GM21619 (cell line): ENCODE measurements around the gene FILIP1L.

Source experiments
- ATAC-seq: cut with Tn5 transposase; IDR thresholded peaks from one replicate; pipeline ENCODE4 v1.9.1; 2021; ENCODE audit not compliant: unreplicated experiment

The FILIP1L gene

DNA sequence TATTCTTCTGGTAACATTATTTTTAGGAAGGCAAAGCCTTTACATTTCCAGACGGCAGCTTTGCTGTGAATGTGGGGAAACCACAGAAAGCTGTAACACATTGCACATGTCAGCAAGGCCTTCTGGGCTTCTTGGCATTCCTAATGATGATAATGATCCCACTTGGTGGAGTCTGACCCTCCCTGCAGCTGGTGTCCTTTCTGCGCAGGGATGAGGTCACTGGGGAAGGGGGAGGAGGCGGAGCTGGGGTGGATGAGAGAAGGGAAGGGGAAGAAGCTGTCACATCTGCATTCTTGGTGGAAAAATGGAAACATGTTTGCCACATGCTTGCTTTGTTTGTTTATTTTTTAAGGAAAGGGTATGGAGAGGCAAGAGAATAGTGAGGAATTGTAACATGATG lies 68.6 kb downstream of the FILIP1L start:
- no peak for ATAC-seq

DNA sequence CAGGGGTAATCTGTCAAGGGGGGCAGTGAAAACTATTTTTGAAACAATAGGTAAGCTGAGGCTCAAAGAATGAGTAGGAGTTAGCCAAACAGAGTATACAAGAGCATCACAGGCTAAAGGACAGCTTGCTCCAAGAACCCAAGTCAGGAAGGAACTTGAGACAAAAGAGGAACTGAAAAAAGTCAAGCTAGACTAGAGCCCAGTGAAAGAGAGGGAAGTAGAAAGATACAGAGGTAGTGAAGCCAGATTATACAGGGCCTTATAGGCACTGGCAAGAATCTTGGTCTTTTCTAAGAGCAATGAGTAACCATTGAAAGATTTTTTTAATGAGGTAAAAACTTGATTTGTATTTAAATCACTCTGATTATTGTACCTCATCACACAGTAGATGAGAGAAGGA lies 69.9 kb downstream of the FILIP1L start:
- ATAC-seq, result peak; percentile 68

DNA sequence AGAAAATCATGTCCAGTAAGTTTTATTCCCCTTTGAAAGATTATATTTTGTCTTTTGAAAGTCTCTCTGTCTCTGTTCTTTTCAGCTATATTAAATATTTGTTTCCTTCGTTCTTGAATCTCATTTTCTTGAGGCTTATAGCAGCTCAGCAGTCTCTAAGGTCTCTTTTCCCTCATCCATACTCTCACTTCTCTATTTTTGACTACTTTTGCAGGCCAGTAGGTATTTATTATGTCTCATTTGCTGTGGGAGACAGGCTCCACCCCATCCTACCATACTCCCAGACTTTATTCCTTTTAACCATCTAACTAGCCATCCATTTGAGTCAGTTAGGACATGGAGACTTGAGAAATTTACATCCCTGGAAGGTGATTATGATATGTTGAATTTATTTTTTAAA lies 71.0 kb downstream of the FILIP1L start:
- no peak for ATAC-seq

DNA sequence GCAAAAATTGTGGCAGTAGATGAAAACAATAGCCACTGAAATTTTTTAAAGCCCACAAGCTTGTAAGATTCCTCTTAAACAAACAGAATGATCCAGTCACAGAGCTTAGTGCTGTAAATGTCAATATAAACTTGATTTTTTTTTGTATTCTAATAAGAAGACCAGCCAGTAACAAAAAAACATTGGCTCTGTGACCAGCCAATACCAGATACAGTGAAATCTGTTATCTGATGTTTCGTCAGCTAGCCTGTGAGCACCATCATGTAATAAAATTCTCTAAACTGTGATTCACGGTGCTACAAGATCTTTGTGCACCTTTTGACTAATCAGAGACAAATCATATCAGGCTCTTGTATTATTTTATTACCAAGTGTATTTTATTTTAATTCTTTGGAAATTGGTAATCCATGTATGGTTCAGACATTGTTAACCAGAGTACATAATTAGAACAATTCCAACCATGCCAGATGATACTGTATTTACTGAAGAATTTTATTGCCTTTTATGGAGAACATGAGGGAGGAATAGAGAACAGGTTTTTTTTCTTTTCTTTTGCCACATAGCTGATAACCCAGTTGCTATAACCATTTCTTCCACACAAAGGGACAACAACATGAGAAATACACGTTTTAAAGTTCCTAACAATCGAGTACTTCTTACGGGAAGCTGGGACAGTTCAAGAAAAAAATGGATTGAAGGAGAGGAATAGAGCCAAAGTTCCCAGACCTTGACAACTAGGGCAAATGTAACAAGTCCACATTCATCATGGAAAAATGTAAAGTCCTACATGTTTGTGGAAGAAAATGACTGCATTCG lies 71.9 kb downstream of the FILIP1L start:
- ATAC-seq, result no peak

DNA sequence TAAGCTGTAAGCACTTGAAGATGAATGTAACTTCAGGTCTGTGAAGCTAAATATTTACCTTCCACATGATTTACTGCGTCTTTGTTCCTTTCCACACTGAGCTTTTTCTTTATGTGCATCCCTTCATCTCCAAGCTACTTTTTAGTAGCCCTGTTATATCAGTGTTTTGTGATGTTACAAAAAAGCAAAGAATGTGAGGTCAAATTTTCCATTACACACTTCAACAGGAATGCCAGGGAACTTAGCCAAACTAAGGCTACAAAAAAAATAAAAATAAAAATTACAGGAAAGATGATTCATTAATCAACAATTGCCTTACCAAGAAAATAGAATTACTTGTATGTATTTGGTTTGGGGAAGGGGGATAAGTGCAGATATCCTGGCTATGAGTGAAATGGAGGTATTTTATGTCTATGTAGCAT lies 73.0 kb downstream of the FILIP1L start:
- no peak for ATAC-seq

DNA sequence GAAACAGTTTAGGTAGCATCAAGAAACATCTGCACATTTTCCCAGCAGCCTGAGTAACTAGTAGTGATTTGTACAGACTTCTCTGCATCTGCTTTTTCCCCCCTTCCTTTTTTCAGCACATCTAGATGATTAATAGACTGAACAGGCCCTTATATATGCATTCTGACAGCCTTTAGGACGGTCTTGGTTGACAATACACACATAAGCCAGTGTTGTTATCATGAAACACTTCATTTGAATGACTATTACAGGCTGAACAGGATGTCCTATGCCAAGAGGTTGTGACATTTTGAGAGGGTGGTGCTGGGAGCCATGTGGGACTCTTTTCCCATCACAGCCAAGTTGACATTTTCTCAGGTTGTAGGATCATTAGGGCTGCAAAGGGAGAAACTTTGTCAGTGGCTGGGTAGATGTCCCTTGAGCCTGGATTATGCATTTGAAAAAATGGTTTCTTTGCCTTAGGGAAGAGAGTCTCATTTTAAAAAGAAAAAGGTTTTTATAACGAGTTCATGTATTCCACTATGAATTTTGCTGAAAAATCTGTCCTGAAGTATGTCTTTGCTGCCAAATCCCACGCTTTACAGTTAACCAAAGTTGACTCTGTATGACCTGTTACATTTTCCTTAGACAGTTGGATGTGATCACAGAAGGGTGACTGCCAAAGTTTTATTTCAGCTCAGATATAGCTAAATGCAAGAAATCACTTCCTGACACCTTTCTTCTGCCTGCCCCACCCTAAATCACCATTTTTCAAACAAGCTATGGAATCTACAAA lies 73.7 kb downstream of the FILIP1L start:
- ATAC-seq, result no peak

DNA sequence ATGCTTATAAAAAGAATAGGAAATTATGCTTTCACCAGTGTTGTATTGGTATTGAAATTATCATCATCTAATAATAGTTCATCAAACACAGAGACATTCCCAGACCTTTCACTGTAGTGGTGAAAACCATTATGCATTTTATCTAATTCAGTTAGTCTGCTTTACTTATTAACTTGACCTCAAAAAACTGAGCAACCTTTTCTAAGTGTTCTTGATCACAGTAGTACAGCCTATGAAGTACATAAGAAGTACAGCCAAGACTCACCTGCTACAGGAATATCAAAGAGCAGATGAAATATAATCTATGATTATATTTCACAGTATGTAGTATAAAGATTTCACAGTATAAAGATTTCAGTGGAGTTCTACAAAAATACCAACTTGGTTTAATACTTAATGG lies 75.2 kb downstream of the FILIP1L start:
- ATAC-seq, result no peak

DNA sequence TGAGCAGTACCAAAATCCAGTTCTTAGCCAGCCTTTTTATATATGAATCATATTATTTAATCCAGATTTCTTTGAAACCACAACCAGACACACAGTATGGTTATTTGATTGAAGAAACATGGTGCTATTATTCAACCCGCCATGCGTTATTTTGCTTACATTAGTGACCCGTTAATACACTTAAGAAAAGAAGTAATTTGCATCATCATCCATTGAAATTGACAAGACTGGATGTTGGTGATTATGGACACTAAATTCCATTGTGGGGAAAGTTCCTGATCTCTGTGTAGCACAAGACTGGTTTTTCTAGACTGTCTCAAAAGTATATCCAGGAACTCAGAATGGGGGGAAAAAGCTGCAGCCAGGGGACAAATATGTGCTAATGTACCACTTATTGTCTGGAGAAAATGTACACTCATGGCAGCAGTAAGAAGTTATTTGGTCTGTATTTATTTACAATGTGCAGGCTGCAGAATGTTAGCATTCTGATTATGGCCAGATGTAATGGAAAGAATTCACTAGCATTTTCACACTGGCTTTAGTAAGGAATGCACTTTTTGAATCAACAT lies 80.3 kb downstream of the FILIP1L start:
- no peak for ATAC-seq

DNA sequence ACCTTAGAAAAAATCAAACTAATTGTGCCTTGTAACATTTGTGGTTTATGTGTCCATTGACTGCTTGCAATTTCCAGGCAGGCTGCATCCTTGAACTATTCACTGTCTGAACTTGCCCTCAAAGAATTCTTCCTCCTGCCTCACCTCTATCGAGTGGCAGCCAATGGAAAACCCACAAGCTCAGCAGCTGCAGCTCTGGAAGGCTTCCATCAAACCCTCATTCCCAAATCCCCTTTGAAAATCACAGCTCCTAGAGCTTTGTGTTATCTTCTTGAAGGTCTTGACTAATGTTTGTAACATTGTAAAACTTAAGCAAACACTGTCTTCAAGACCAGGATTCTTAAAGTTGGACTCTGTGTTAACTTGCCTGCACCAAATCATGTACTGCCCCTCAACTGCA lies 81.1 kb downstream of the FILIP1L start:
- no peak for ATAC-seq

DNA sequence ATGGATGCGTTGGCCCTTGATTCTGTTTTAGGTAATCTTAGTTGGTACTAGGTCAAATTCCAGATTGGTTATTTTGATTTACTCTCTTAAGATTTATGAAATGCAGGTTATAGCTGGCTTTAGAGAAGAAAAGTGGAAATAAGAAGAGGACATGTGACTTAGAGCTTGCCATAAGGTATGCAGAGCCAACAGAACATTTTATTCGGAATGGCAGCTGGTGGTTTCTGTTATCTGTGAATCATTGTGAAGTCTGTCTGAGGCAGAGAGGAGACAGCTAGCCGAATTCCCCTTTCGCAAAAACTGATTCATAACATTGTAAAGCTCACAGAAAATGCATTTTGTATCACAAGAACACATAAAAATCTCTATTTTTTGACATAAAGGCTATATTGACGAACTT lies 82.1 kb downstream of the FILIP1L start:
- ATAC-seq, result no peak

DNA sequence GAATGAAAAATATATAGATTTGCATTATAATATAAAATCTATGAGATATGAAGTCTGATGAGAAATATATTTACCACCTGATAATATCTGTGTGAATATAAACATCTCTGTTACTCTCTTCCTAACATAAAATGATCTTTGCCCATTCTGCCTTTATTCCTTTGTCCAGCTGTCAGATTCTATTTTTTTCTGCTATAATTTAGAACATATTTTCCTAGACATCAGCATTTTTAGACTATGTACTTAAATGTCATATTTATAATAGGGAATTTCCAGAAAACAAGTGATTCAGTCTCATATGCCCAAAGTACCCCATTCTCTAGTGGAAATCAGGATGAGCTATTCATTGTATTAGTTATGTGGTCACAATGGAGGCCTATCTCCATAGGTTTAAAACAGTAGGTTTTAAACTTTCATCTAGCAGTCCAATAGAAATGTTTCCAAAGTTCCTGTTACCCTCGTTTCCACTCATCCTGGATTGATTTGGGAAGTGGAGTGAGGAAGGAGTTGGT lies 83.3 kb downstream of the FILIP1L start:
- ATAC-seq, result no peak

DNA sequence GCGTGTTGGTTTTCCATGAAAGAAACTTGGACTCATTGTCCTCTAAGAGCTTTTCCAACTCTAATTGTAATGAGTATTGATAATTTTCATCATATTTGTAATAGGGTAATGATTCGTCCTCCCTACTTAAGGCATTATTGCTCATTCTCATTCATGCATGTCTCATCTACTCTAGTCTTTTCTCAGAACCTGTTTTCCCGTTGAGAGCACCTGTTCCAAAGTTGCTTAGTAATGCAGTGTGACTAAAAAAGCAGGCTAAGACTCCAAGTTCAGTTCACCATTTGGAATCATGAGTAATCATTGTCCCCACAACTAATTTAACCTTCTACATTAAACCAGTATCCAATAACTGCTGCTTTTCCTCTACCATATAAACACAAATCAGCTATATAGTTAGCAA lies 84.0 kb downstream of the FILIP1L start:
- ATAC-seq, result no peak

DNA sequence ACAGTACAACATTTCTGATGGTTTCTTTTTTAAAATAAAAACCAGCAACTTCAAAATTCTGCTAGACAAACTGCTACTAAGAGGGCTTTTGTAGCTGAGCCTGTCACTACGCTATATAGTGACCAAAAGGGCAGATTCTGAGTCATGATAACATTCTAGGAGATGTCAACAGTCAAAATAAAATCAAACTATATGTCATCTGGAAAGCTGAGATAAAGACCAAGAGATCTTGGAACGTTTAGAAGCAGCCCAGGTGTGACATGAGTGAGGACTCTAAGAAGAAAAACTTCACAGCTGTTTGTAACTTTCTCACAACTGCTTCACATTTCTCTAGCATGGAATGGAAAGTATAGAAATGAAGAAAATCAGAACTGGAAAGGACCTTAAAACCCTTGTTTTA lies 84.6 kb downstream of the FILIP1L start:
- peak; percentile 48 for ATAC-seq

DNA sequence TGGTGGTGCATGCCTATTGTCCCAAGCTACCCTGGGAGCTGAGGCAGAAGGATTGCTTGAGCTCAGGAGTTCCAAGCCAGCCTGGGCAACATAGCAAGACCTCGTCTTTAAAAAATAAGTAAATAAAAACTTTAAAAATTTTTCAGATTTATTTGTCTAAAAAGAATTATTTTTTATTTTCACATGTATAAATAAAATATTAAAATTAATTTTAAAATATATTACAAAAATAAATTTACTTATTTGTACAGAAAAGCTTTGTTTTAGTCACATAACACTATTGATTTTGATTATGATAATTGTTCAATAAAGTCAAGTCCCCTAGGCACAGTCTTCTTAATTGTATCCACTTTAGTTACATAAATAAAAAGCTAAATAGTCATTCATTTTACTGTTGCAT lies 85.2 kb downstream of the FILIP1L start:
- no peak for ATAC-seq

DNA sequence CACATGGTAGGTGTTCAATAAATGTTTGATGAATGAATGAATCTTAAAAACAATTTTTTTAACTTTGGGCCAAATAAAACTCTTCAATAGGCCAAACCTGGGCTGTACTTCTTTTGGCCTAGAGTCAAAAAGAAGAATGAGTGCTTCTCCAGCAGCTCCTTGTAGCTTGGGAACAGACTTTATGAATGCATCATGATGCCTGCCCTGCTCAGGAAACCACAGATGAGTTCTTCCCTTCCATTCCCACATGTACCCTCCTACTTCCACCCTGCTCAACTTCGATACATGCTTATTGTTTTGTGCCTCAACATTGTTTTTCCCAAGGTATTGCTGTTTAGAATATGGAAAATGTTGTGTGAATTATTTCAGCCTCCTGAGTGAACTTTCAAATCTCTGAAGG lies 87.0 kb downstream of the FILIP1L start:
- no peak for ATAC-seq

DNA sequence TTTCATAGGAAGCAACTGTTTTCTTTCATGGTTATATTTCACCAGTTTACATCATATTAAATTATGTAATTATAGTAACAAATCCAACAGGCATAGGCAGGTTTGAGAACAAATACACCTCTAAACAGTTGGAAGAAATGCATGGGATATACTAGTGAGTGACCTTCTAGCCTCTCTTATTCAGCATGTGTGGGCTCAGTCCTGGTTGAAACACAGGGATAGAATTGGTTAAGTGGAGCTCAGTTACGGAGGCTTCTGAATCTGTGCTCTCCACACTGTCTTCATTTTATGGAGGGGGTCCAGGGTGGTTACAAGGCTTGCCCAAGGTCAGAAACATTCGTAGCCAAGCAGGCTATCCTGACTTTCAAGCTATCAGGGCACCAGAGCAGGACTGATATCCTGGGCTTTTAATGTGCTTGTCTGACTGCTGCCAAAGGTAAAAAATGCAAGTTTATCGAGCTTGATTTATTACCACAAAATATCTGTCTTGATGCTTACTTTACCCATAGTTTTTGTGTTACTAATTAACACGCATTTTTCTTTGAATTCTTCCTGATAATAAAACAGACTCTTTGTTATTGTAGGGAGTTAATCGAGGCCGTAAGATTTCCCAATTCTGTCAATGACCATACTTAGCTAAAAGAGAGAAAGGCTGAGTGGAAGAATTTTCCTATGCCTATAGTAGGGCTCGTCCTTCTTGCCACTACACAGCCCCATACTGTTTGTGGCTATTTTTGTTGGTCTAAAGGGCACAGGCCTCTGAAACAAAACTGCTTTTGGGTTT lies 89.6 kb downstream of the FILIP1L start:
- no peak for ATAC-seq

DNA sequence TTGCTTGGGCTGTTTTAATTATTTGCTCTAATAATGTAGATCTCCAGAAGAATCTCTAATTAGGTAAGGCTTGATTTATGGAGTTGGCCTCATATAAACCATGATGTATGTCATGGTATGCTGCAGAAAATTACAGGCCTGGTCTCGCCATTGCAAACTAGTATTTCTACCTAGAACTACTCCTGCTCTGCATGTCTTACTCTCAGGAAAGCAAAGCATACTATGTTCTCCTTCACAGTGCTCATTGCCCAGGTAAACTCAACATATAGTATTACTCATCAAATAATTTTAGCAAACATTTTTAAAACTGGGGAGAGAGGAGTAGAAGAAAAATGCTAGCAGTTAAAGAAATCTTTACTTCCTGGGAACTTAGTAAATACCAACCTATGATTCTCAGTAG lies 90.7 kb downstream of the FILIP1L start:
- ATAC-seq, result no peak

DNA sequence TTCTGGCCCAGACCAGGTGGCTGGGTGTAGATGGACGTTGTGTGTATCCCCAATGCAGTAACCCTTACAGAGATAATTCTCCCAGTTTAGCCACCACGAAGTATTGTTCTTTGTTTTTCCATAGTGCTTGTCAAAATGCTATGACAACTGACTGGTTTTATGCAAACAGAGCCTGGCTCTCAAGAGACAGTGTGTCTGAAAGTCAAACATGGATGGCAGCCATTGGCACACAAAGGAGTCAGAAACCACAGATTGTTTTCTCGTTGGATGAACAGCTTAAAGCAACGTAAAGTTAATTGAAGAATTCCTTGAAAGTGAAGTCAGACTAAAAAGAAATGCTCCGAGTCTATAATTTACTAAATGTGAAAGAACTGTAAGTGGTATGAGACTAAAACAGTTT lies 91.2 kb downstream of the FILIP1L start:
- no peak for ATAC-seq

DNA sequence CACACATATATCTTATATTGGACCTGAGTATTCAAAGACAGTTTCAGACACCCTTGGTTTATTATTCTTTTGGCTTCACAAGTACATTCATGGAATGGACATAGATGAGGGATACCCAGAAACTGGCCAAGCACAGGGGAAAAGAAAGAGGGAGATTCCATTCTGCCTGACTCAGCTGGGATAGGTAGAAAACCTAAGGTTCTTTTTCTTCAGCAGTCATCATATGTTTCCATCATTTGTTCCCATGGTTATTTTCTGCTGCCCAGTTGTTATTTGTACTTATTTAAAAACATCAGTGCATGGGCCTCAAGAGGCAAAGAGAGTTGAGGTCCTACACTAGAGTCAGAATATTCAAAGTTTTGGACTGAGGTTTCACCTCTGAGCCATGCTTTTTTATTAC lies 91.8 kb downstream of the FILIP1L start:
- ATAC-seq, result no peak

DNA sequence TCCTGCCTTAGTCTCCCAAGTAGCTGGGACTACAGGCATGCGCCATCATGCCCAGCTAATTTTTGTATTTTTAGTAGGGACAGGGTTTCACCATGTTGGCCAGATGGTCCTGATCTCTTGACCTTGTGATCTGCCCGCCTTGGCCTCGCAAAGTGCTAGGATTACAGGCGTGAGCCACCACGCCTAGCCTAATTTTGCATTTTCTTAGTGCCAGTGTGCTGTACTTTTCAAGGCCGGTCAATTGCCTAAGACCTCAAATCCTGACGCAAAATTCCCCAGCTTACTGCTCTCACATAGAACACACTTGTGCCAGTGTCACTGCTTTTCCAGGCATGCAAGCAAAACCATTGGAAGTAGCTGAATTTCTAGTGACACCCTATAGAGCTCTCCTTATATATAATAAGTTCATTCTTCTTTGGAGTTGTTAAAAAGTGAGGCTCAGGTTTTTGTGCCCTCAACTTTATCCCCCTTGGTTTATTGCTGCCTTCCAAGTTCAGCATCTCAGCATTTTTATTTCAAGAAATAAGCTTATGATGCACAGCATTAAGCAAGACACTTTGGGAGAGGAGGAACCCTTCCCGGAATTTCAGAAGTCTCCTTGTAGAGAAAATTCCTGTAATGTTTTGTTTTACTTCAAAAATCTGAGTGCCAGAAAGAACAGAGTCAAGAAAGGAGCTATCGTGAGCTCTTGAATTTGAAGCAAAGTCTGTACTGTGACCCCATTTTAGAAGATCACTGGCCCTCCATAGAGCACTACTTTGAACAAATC lies 93.2 kb downstream of the FILIP1L start:
- ATAC-seq, result no peak
